Fibroblast of skin of right biceps (primary cell): ENCODE results near the gene SCGB3A2.

ENCODE experiments used
- DNase-seq: peaks from one replicate; pipeline ENCODE4 v3.0.0-alpha.2; 2013

The SCGB3A2 gene, protein sequence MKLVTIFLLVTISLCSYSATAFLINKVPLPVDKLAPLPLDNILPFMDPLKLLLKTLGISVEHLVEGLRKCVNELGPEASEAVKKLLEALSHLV

DNA sequence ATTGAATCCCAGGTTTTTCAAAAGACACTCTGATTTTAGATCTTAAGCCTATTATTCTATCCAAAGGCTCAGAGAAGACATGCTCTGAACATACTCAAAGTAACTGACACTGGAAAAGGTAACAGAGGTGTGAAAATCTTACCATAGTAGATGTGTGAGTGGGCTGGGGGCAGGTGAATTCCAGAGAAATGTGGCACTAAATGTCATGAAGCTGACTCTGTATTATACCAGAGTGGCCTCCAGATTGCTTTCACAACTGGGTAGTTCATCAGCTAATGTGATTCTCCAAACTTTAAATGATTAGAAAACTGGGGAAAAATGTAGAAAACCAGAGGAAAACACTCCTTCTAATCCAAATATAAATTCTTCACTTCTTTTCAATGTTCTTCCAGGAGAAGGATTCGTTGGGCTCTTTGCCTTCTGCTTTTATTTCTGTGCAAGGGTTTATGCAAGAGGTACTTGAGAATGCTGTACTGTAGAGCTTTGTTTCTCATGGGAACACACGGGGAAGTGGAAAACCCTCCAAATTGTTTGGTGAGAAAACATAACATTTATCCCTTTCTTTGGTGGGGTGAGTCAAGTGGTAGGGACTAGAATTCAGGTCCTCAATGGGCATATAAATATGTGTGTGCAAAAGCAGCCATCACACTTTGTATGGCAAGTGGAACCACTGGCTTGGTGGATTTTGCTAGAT, at the start of gene SCGB3A2:
TSS of gene SCGB3A2 (plus strand) at position 646 of the 694 bp plus-strand sequence. CDS start 93 bp downstream, outside the sequence.
- DNase-seq, result no peak

DNA sequence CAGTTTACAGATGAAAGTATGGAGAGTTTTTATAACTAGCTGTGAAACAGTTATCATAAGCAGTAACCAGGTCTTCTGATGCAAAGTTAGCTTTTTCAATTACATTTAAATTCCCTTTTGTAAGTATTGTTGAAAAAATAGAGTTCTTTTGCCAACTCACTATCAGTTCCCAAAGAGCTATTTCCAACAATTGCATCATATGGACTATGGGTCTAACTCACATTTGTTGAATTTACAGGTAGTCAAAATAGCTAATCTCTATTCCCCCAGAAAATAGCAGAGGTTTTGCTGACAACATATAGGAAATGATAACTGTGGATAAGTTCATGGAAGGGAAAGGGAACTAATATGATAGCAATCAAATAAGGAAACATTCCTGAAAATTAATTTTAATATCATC, 48.5 kb upstream of the SCGB3A2 start:
- DNase-seq, result peak; percentile 2

DNA sequence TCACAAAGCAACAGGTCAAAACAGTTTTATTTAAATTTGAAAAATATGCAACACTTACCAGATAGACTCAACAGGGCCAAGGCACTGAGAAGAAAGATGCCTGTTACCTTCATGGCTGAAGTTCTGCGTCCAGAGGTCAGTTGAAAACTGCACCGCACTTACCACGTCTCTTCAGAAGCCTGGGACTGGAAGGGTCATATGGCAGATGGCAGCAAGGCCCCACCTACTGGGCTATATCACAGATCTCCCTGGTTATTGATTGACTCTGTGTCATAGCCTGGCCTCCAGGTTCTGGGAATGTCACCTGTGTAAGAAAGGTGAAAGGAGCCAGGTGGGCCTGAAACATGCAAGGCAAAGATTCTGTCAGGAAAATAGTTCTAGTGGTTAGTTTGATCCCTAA, 47.0 kb upstream of the SCGB3A2 start, which contains the start of gene SPINK1:
TSS of gene SPINK1 (minus strand) at position 207 of the 400 bp plus-strand sequence. CDS start at position 113, 94 bp downstream.
- no peak for DNase-seq

DNA sequence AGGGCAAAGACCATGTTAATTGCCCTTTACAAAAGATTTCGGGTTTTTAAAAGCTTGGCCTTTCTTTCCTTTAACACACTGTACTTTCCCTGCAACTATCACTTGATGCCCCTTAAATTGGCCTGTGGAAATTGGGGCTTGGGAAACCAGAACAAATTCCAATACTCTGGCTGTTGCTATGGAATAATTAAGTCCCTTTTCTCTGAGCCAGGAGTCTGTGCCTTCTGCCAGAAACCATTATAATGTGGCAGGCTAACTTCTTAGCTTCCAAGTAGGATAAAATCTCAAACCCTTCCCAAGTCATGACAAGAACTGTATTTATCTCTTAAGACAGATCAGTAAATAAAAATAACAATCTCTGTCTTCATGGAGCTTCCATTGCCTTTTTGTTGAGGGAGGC, 46.0 kb upstream of the SCGB3A2 start:
- DNase-seq, result no peak

DNA sequence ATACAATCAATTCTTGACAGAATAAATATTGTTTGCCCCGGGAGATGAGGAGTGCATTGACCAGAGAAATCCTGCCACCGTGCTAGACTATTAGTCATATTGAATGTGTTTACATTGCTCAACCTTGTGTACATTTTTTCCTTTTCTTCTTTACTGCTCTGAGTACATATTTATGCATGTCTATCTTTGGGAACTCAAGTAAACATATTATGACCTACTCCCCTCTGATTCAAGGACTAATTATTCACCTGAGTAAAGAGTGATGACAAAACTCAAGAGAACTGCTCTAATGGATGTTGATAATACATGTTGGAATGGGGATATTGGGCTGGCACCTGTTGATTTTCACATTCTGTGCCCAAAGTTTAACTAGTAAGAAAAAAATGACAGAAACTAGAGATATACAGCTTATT, 43.1 kb upstream of the SCGB3A2 start:
- DNase-seq, result no peak

DNA sequence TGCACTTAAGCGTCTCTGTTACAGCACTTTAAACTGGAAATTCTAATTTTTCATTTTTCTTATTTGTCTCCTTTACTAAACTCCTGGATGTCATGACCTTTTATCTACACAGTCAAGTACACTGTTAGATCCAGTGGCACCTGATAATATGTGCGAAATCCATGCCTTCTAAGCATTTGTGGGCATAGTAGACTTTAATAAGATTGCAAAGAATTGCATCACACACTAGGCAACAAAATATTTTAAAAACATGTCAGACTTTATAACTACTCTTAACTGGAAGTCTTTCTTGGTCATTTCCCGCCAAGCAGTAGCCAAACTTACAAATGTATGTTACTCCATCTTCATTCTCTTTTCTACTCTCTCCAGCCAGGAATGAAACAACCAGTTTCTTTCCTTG, 42.1 kb upstream of the SCGB3A2 start:
- no peak for DNase-seq

DNA sequence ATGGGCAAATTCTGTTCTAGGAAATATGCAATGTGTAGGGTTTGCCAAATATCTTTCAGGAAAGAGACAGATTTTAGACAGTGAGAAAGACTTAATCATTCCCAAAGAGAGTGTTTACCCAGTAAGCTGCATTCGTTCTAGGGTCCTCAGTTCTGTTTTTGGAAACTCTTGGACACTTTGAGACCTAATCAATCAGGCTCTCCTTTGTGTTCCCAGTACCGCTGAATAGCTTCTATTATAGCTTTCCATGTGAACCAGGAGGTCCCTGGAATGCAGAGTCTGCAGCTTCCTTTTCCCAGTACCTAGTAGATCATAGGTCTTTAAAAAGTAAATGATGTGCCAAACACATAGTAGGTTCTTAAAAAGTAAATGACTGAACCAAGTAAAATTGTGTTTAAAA, 35.6 kb upstream of the SCGB3A2 start:
- DNase-seq, result no peak

DNA sequence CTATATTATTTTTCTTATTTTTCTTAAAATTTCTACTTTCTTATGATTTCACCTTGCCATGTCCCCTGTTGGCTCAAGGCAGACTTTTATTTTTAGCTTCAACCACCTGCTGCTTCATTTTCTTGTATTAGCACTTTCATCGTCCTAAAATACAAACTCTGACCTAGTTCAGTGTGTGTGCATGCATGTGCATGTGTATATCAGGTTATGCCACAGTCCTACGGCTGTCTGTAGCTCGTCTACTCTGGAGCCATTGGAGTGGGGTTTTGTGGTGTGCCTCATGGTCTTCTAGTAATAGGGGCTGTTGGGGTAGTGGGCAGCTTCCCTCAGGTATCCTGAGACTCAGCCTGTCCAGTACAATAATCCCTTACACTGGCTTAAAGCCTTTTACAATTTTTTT, 33.7 kb upstream of the SCGB3A2 start:
- no peak for DNase-seq

DNA sequence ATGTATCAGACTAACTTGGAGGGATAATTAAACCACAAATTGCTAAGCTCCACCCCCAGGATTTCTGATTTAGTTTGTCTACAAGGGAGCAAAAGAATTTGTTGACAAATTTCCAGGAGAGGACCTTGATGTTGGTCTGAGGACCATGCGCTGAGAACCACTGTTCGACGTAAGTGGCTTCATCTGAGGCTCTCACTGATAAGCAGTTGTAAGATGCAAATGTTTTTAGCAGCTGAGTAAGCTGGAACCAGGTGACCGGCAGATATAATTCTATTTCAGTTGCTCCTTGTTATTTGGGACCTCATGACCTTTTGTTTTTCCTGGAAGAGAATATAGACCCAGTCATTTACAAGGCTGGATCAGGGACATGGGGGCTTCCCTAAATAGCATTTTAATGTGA, 32.9 kb upstream of the SCGB3A2 start:
- DNase-seq, result no peak

DNA sequence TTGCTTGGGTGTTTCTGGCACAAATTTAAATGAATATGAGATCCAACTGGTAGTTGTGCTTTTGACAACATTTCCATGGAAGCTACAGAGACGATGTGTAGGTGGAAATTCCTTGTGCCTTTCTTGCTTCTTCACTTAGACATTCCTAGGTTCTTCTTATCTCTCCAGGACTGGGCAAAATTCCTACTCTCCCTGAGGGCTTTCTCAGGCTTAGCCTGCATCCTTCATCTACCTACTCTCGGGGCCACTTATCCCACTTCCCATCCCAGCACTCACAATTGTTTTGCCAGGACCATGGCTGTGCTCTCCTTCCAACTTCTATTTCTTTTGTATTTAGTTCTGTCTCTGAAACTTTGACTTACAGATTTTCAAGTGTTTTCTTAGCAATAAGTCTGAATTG, 29.3 kb upstream of the SCGB3A2 start:
- DNase-seq, result no peak

DNA sequence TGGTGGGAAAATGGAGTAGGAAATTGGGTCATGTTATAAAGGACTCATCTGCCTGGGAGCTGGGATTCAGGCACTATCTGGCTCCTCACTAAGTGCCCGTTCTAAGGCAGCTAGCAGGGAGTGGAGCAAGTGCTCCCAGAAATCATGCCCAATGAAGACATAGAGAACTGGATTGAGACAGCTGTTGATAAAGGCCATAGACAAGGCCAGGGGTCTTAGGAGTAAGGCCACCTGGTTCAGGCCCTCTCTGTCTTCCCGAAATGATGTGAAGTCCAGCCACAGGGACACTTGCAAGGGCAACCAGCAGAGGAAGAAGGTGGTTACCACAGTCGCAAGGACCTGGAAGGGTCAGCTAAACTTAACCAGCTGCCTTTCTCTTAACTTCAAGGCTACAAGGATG, 26.9 kb upstream of the SCGB3A2 start:
- DNase-seq, result no peak

DNA sequence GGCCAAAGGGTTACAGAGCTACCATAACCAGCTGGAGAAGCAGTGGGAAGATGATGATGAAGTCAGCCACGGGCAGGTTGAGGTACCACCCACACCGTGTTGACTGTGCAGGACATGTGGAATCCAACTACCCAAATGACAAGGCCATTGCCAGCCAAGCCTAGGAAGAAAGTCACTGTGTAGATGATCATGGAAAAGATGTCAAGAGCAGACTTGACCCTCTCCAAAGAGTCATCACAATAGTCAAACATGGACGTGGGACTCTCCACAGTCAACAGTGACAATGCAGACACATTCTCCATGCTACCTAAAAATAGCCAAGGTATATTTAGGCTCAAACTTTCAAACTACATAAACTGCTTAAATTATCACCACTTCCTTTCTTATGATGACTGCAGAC, 26.1 kb upstream of the SCGB3A2 start:
- DNase-seq, result no peak

DNA sequence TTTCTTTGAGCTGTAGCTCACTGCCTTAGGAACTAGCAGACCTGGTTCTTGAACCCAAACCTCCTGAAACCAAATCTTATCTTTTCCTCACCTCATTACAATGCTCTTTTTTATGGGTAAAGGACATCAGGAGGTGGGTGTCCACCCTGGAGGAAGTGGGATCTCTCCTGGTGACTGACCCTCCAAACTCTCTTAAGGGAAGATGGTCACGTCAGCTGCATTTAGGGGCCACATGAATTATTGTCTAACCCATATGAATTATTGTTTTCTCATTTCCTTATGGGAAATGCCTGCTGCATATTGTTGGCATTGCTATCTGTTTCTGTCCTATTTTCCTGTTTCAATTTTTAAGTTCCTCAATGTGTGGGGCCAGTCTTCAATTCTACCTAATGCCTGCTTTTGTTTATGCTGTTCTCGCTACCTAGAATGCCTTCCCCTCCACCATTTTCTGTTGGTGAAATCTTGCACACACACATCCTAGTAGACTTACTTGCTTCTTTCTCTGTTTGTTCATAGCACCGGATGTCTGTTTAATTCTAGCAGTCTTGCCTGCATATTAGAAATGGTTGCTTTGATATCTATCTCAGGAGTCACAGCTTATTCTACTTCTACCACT, 25.0 kb upstream of the SCGB3A2 start:
- no peak for DNase-seq

DNA sequence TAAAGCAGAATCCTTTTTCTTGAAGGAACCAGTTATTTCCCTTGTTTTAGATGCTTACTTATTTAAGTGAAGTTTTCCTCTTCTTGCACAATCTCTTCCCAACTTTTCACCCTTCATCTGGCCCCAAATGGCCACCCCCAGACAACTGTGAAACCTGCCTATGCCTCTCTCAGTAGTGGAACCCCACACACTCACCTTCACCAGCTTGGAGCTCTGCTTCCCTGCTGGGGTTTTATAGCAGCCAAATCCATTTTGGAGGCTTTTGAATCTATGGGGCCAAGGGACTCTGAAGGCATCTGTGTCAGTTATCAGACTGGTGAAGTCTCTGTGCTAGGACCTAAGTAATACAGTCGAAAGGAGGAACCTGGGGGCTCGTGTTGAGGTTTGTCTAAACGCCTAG, 24.2 kb upstream of the SCGB3A2 start:
- DNase-seq, result no peak

DNA sequence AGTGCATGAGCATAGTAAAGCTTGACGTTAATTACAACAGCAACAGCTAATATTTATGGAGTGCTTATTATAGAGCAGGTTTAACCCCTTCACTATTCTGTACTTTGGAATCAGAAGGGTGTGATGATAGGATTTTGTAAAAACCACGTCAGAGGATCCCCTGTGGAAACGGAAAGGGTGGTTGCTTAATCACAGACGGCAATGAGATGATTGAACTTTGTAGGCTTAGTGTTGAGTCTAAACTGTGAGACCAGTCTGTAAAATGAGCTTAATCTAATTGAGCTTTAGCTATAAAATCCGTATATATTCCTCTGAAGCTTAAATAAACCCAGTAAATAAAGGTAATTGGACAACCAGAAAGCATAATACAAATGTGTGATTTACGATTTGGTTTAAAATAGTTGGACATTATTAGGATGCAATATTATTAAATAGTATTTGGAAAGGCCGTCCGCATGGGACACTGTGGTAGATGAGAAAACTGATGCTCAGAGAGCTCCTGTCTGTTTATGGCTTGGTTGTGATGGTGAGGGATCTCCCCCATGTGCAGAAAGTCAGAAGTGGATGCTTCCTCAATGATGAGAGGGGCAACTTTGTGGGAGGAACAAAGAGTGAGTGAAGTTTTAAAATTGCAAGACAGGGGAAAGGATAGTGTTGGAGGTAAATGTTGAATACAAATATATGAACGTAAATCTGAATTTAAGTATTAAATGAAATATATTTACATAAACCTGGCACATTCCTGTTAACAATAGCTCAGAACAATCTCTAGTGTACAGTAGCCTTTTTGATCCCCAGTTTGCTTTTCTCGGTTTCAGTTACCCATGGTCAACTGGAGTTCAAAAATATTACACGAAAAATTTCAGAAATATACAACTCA, 23.4 kb upstream of the SCGB3A2 start:
- no peak for DNase-seq

DNA sequence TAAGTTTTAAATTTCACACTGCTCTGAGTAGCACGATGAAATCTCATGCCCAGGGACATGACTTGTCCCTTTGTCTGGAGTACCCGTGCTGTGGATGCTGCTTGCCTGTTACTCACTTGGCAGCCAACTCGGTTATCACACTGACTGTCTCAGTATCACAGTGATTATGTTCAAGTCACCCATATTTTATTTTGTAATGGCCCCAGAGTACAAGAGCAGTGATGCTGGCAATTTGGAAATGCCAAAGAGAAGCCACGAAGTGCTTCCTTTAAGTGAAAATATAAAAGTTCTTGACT, 22.8 kb upstream of the SCGB3A2 start:
- DNase-seq, result no peak

DNA sequence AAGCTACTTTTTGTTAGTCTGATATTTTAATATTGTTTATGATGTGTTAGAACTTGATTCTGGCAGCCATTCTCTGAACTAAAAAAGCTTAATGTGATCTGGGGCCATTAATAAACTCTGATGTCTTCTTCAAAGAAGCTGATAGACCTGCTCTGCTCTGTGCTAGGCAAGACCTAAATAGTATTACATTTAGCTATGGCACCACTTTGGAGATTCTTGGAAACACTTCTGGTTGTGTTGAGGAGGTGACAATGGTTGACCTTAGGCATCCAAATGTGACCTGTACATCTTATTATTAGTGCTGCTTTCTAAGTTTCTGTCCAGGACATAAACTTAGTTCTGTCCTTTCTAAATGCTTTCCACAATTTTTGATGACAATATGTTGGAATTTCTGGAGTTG, 21.7 kb upstream of the SCGB3A2 start:
- no peak for DNase-seq

DNA sequence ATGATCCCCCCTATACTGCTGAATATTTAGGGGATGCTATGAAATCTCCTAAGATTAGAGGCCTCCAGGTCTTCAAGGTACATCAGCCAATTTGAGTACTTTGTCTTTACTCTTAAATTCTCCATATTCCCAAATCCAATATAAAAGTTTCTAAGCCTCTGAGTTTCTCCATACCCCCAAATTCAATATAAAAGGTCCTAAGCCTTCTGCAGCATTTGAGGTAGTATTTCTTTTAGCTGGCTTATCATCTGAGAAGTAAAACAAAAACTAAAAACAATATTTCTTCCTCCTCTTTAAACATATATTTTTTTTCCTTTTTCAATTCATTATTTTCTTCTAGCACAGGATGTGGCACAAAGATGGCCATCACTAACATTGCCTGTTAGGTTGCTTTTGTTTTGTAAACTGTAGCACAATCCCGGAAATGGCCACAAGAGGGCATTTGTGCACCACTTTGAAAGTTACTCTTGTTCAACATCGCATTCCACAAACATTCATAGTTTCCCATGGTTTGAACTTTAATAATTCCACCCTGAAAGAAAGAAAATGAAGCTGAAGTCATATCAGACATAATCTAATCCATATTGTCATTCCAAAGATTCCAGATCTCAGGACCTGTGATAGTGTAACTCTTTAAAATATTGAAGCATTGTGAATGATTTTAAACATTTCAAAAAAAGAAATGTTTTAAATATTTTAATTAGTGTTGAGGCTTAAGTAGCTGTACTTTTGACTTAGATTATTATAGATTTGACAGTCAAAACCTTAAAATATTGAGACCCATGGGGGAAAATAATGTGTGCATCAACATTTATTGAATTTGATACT, 21.0 kb upstream of the SCGB3A2 start:
- DNase-seq, result peak; percentile 52

DNA sequence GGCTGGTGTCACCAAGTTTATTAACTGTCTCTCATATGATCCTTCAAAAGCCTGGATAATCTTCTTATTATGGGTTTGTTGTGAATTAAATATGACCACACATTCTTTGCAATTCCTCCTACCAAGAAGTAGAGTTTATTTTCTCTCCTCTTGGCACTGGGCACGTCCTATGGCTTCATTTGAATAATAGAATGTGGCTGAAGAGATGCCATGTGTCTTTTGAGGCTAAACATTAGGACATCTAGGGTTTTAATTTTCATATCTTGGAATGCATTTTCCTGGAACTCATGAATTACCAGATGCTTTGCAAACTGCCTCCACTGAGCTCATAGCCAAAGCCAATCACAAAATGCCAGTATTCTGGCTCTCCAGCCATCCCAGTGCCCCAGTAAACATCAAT, 19.9 kb upstream of the SCGB3A2 start:
- DNase-seq, result no peak

DNA sequence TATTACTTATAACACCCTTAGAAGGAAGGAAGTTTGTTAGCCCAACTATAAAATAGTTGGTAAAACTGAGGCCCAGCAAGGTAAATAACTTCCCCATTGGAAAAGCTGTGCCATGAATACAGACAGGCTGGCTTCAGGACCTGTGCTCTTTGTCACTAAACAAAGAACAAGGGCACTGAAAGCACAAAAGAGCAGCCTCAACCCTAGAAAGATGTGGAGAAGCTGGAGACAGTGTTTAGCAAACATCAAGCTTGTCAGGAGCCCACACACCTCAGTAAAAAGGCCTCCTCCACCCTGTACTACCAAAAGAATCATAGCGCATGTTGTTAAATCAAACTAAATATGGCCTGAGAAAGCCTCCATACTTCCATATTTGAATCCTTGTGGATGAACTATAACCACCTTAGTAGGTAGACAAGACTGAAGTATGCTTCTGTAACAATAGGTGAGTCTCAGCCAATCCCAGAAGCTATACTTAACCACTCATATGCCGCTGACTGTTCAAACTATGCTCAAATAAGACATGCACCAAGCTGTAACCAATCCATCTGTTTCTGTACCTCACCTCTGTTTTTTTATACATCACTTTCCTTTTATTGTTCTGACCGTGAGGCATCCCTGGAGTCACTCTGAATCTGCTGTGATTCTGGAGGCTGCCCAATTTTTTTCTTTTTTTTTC, 18.4 kb upstream of the SCGB3A2 start:
- DNase-seq, result no peak

DNA sequence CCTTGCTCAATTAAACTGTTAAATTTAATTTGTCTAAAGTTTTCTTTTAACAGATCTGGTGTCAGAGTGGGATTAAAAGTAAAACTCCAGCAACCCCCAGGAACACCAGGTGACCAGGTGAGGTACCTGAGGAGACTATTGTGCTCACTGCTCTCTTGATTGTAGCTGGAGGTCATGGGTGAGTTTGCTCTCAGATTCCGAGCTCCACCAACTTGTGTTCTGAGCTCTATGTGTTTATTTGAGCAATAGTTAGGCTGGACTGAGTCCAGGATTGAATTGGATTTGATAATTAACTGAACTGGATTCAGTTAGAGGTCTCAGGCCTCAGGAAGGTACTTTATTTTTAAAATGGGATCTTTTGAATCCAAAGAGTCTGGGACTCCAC, 17.9 kb upstream of the SCGB3A2 start:
- no peak for DNase-seq

DNA sequence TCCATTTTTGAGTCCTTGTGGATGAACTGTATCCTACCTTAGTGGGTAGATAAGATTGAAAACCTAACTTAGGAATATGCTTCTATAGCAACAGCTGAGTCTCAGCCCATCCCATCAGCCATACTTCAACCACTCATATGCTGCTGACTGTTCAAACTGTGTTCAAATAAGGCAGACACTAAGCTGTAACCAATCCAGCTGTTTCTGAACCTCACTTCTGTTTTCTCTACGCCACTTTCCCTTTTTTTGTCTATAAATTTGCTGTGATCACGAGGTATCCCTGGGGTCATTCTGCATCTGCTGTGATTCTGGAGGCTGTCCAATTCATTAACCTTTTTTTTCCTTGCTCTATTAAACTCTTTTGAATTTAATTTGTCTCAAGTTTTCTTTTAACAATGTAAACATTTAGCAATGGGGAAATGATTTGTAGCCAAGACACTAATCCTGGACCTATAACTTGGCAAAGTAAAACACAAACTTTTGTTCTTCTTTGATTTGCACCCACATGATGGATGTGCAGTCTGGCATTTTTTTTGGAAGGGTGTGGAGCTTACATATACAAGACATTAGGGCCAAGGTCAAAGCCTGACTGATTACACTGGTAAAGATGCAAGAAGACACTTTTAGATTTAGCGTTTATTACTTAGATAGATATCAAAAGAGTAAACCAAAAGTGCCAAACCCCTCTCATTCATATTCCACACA, 14.9 kb upstream of the SCGB3A2 start:
- no peak for DNase-seq
